HEK293 (cell line): ENCODE data around the gene LVRN.

ENCODE experiments used
- CTCF ChIA-PET: fragments of 350-600 bp; formaldehyde crosslinking; extraction: SDS; loops from one replicate; lab custom pipeline; 2021; ENCODE audit warnings: antibody characterized with exemption; lab: Yijun Ruan, JAX
- POLR2A ChIA-PET: fragments of 300-600 bp; formaldehyde crosslinking; extraction: SDS; loops from one replicate; lab custom pipeline; 2020; ENCODE audit warnings: antibody characterized with exemption, inconsistent platforms; lab: Yijun Ruan, JAX
- H3K27ac ChIP-seq: fragments of 200-500 bp; sonication (Bioruptor generic); 2 replicates; pipeline ENCODE4 v1.5.1; 2014; ENCODE audit warnings: low read depth, low read length, control low read depth, inconsistent platforms; ENCODE audit errors: extremely low read depth
- H3K36me3 ChIP-seq, 2 experiments: fragments of 200-500 bp in 1 of 2; sonication (Bioruptor generic) in 1 of 2; 1 replicate in 1 of 2; 2 replicates in 1 of 2; pipeline ENCODE4 v1.5.1; 2014 to 2017; ENCODE audit warnings: inconsistent platforms in 2 of 2, low read length in 2 of 2; ENCODE audit not compliant: control insufficient read depth in 2 of 2, insufficient read depth in 1 of 2
- H3K4me1 ChIP-seq: fragments of 200-500 bp; sonication (Bioruptor generic); 2 replicates; pipeline ENCODE4 v1.5.1; 2014; ENCODE audit warnings: mild to moderate bottlenecking, low read length, inconsistent platforms; ENCODE audit not compliant: control insufficient read depth, insufficient read depth
- H3K4me3 ChIP-seq: 2 replicates; pipeline ENCODE4 v1.5.1; 2011; ENCODE audit warnings: low read depth, mild to moderate bottlenecking, control low read depth, low read length, moderate library complexity
- H3K9me3 ChIP-seq: fragments of 200-500 bp; sonication (Bioruptor generic); 2 replicates; pipeline ENCODE4 v1.5.1; 2014; ENCODE audit warnings: low read depth, low read length, inconsistent platforms; ENCODE audit not compliant: control insufficient read depth, insufficient read depth
- EGR2 ChIP-seq: fragments of 450-650 bp; formaldehyde crosslinking; IDR thresholded peaks from 2 replicates; pipeline ENCODE4 v1.5.1; 2016; ENCODE audit warnings: low read depth, missing biosample characterization, missing genetic modification characterization
- GLIS2 ChIP-seq: fragments of 450-650 bp; formaldehyde crosslinking; IDR thresholded peaks from 2 replicates; pipeline ENCODE4 v1.5.1; 2016; ENCODE audit warnings: missing biosample characterization, missing genetic modification characterization
- KLF1 ChIP-seq: fragments of 450-650 bp; formaldehyde crosslinking; IDR thresholded peaks from 2 replicates; pipeline ENCODE4 v1.5.1; 2016; ENCODE audit warnings: missing biosample characterization, missing genetic modification characterization
- KLF8 ChIP-seq: fragments of 450-650 bp; formaldehyde crosslinking; IDR thresholded peaks from 2 replicates; pipeline ENCODE4 v1.5.1; 2016; ENCODE audit warnings: missing biosample characterization, missing genetic modification characterization
- KLF9 ChIP-seq: fragments of 450-650 bp; formaldehyde crosslinking; IDR thresholded peaks from 2 replicates; pipeline ENCODE4 v1.5.1; 2016; ENCODE audit warnings: missing biosample characterization, missing genetic modification characterization, low read depth
- MEIS1 ChIP-seq: sonication (generic); formaldehyde crosslinking; IDR thresholded peaks from 2 replicates; pipeline ENCODE4 v1.8.1; 2022; ENCODE audit warnings: missing genetic modification reagents, mild to moderate bottlenecking, borderline replicate concordance
- SCRT2 ChIP-seq: fragments of 450-650 bp; formaldehyde crosslinking; IDR thresholded peaks from 2 replicates; pipeline ENCODE4 v1.5.1; 2016; ENCODE audit warnings: missing biosample characterization, missing genetic modification characterization
- SETDB1 ChIP-seq: IDR thresholded peaks from one replicate; pipeline ENCODE4 v1.6.1; 2017; ENCODE audit warnings: mild to moderate bottlenecking, low read length, moderate library complexity, mixed read lengths; ENCODE audit not compliant: insufficient read length
- YY1 ChIP-seq: fragments of 450-650 bp; formaldehyde crosslinking; IDR thresholded peaks from 2 replicates; pipeline ENCODE4 v1.5.1; 2018; ENCODE audit warnings: missing biosample characterization, missing genetic modification characterization
- YY2 ChIP-seq: fragments of 450-650 bp; formaldehyde crosslinking; IDR thresholded peaks from 2 replicates; pipeline ENCODE4 v1.5.1; 2016; ENCODE audit warnings: missing biosample characterization, missing genetic modification characterization
- ZBTB48 ChIP-seq: fragments of 450-650 bp; formaldehyde crosslinking; IDR thresholded peaks from 2 replicates; pipeline ENCODE4 v1.5.1; 2016; ENCODE audit warnings: missing biosample characterization, missing genetic modification characterization
- ZBTB8A ChIP-seq: fragments of 450-650 bp; formaldehyde crosslinking; IDR thresholded peaks from 2 replicates; pipeline ENCODE4 v1.5.1; 2016; ENCODE audit warnings: missing biosample characterization, missing genetic modification characterization
- ZFHX2 ChIP-seq: fragments of 450-650 bp; formaldehyde crosslinking; conservative IDR thresholded peaks from 2 replicates; pipeline ENCODE4 v1.5.1; 2016; ENCODE audit warnings: missing biosample characterization, missing genetic modification characterization
- ZNF121 ChIP-seq: fragments of 450-650 bp; formaldehyde crosslinking; IDR thresholded peaks from 2 replicates; pipeline ENCODE4 v1.5.1; 2016; ENCODE audit warnings: missing biosample characterization, missing genetic modification characterization
- ZNF146 ChIP-seq: fragments of 450-650 bp; formaldehyde crosslinking; IDR thresholded peaks from 2 replicates; pipeline ENCODE4 v1.5.1; 2016; ENCODE audit warnings: missing biosample characterization, missing genetic modification characterization
- ZNF169 ChIP-seq: fragments of 450-650 bp; formaldehyde crosslinking; IDR thresholded peaks from 2 replicates; pipeline ENCODE4 v1.5.1; 2016; ENCODE audit warnings: missing biosample characterization, missing genetic modification characterization
- ZNF202 ChIP-seq: fragments of 450-650 bp; formaldehyde crosslinking; IDR thresholded peaks from 2 replicates; pipeline ENCODE4 v1.5.1; 2016; ENCODE audit warnings: missing biosample characterization, missing genetic modification characterization, borderline replicate concordance
- ZNF248 ChIP-seq: fragments of 450-650 bp; formaldehyde crosslinking; IDR thresholded peaks from 2 replicates; pipeline ENCODE4 v1.5.1; 2017; ENCODE audit warnings: missing biosample characterization, missing genetic modification characterization
- ZNF274 ChIP-seq, 2 experiments: fragments of 200-500 bp in 1 of 2; fragments of 450-650 bp in 1 of 2; sonication (Bioruptor generic) in 1 of 2; formaldehyde crosslinking in 1 of 2; IDR thresholded peaks; 2 replicates each; pipeline versions ENCODE4 v1.5.1 to v1.6.1; 2014 to 2016; ENCODE audit warnings: borderline replicate concordance in 1 of 2, inconsistent platforms in 1 of 2, low read length in 1 of 2, missing biosample characterization in 1 of 2, missing genetic modification characterization in 1 of 2
- ZNF354C ChIP-seq: fragments of 450-650 bp; formaldehyde crosslinking; IDR thresholded peaks from 2 replicates; pipeline ENCODE4 v1.5.1; 2016; ENCODE audit warnings: missing biosample characterization, missing genetic modification characterization, low read depth, borderline replicate concordance
- ZNF623 ChIP-seq: fragments of 450-650 bp; formaldehyde crosslinking; IDR thresholded peaks from 2 replicates; pipeline ENCODE4 v1.5.1; 2016; ENCODE audit warnings: missing biosample characterization, missing genetic modification characterization
- ZNF76 ChIP-seq: fragments of 450-650 bp; formaldehyde crosslinking; IDR thresholded peaks from 2 replicates; pipeline ENCODE4; 2016; ENCODE audit warnings: low read depth, missing biosample characterization, missing genetic modification characterization, borderline replicate concordance
- ZXDB ChIP-seq: fragments of 450-650 bp; formaldehyde crosslinking; IDR thresholded peaks from 2 replicates; pipeline ENCODE4 v1.5.1; 2016; ENCODE audit warnings: missing biosample characterization, missing genetic modification characterization
- TF ChIP-seq, protein P1 (sequence below): fragments of 450-650 bp; formaldehyde crosslinking; IDR thresholded peaks from 2 replicates; pipeline ENCODE4 v1.5.1; 2016; ENCODE audit warnings: missing biosample characterization, missing genetic modification characterization
- TF ChIP-seq, protein P2 (sequence below): fragments of 450-650 bp; formaldehyde crosslinking; IDR thresholded peaks from 2 replicates; pipeline ENCODE4 v1.5.1; 2016; ENCODE audit warnings: missing biosample characterization, missing genetic modification characterization
- TF ChIP-seq, protein P3 (sequence below): sonication (generic); formaldehyde crosslinking; IDR thresholded peaks from 2 replicates; pipeline ENCODE4 v1.8.1; 2022; ENCODE audit warnings: mild to moderate bottlenecking, moderate library complexity, missing genetic modification reagents
- TF ChIP-seq, protein P4 (sequence below): fragments of 450-650 bp; formaldehyde crosslinking; IDR thresholded peaks from 2 replicates; pipeline ENCODE4 v1.5.1; 2016; ENCODE audit warnings: missing biosample characterization, missing genetic modification characterization, low read depth
- TF ChIP-seq, protein P5 (sequence below): fragments of 450-650 bp; formaldehyde crosslinking; IDR thresholded peaks from 2 replicates; pipeline ENCODE4 v1.5.1; 2016; ENCODE audit warnings: missing biosample characterization, missing genetic modification characterization

Gene LVRN

DNA sequence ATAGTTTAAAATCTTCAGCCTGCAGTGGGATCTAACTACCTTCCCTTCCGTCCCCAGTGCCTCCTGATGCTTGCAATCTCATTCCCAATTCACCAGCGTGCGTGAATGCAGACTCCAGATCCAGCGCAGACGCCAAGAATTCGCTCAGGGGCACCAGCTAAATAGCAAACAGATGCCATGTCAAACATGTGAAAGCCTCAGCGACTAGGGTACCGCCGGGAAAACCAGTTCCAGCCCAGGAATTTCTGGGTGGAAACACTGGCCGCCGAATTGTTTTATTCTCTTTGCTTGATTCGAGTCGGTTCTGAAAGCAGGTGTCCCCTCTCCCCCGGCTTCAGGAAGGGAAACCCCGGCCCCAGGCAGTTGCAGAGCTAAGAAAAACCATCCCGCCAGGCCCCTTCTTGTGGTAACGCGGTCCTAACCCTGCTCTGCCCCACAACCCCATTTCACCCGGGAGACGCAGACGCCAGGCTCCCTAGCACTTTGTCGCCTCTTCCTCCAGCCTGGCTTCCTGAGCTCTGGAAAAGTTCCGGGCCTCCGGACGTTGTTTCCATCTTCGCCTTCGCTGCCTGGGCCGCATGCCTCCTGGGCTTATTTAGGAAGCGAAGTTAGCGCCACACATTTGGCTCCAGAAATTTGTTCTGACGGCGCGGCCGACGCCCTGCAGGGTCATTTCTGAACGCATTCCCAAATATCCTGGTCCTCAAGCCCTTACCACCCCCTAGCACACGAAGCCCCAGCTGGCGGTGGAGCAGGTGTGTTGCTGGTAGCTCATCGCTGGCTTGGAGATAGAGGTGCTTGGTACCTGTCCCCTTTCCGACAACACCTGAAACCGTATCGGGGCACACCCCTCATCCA, 665 bp upstream of the LVRN start:
- Histone ChIP-seq H3K4me1 (no peaks in the 10 kb centered on the region), H3K4me3 (no peak overlapping the region), H3K27ac (no peak overlapping the region), H3K36me3 (no peaks in the 10 kb centered on the region), H3K9me3 (no peaks in the 10 kb centered on the region)
- ChIA-PET POLR2A (no interaction called here), CTCF (no interaction called here)
- no peak for TF ChIP-seq ZNF121 (tag by site-specific recombination)
- TF ChIP-seq, protein P1, sequence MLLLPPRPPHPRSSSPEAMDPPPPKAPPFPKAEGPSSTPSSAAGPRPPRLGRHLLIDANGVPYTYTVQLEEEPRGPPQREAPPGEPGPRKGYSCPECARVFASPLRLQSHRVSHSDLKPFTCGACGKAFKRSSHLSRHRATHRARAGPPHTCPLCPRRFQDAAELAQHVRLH (tag by site-specific recombination): no peak
- no peak for TF ChIP-seq ZNF169 (tag by site-specific recombination)
- no peak for TF ChIP-seq ZNF623
- no peak for TF ChIP-seq ZBTB48 (tag by site-specific recombination)
- no peak for TF ChIP-seq ZBTB8A
- no peak for TF ChIP-seq SCRT2
- TF ChIP-seq ZXDB: no peak

DNA sequence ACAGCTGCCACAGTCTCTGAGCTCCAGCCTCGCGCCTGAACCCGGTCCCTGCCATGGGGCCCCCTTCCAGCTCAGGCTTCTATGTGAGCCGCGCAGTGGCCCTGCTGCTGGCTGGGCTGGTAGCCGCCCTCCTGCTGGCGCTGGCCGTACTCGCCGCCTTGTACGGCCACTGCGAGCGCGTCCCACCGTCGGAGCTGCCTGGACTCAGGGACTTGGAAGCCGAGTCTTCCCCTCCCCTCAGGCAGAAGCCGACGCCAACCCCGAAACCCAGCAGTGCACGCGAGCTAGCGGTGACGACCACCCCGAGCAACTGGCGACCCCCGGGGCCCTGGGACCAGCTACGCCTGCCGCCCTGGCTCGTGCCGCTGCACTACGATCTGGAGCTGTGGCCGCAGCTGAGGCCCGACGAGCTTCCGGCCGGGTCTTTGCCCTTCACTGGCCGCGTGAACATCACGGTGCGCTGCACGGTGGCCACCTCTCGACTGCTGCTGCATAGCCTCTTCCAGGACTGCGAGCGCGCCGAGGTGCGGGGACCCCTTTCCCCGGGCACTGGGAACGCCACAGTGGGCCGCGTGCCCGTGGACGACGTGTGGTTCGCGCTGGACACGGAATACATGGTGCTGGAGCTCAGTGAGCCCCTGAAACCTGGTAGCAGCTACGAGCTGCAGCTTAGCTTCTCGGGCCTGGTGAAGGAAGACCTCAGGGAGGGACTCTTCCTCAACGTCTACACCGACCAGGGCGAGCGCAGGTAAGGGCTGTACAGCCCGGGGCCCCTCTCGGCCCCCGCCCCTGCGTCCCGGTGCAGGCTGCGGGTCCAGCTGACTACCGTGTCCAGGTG, 509 bp downstream of the LVRN start:
- CTCF ChIA-PET: no interaction called here
- H3K36me3 ChIP-seq: no peaks in the 10 kb centered on the region
- TF ChIP-seq ZNF146 (no peak), KLF1 (no peak), MEIS1 (no peak), YY1 (no peak), YY2 (tag by site-specific recombination) (no peak), KLF9 (no peak), ZNF354C (no peak)
- TF ChIP-seq, protein P2, sequence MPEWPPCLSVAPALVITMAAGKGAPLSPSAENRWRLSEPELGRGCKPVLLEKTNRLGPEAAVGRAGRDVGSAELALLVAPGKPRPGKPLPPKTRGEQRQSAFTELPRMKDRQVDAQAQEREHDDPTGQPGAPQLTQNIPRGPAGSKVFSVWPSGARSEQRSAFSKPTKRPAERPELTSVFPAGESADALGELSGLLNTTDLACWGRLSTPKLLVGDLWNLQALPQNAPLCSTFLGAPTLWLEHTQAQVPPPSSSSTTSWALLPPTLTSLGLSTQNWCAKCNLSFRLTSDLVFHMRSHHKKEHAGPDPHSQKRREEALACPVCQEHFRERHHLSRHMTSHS (tag by site-specific recombination): no peak
- TF ChIP-seq, protein P3, sequence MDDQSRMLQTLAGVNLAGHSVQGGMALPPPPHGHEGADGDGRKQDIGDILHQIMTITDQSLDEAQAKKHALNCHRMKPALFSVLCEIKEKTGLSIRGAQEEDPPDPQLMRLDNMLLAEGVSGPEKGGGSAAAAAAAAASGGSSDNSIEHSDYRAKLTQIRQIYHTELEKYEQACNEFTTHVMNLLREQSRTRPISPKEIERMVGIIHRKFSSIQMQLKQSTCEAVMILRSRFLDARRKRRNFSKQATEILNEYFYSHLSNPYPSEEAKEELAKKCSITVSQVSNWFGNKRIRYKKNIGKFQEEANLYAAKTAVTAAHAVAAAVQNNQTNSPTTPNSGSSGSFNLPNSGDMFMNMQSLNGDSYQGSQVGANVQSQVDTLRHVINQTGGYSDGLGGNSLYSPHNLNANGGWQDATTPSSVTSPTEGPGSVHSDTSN (CRISPR knock-in tag): no peak
- TF ChIP-seq, protein P4, sequence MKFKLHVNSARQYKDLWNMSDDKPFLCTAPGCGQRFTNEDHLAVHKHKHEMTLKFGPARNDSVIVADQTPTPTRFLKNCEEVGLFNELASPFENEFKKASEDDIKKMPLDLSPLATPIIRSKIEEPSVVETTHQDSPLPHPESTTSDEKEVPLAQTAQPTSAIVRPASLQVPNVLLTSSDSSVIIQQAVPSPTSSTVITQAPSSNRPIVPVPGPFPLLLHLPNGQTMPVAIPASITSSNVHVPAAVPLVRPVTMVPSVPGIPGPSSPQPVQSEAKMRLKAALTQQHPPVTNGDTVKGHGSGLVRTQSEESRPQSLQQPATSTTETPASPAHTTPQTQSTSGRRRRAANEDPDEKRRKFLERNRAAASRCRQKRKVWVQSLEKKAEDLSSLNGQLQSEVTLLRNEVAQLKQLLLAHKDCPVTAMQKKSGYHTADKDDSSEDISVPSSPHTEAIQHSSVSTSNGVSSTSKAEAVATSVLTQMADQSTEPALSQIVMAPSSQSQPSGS (tag by site-specific recombination): no peak
- H3K27ac ChIP-seq: no peak overlapping the region
- POLR2A ChIA-PET: no interaction called here
- no peaks in the 10 kb centered on the region for H3K4me1 ChIP-seq
- H3K9me3 ChIP-seq: no peaks in the 10 kb centered on the region
- no peak overlapping the region; the same call in 1 of the 2 replicates for H3K4me3 ChIP-seq

DNA sequence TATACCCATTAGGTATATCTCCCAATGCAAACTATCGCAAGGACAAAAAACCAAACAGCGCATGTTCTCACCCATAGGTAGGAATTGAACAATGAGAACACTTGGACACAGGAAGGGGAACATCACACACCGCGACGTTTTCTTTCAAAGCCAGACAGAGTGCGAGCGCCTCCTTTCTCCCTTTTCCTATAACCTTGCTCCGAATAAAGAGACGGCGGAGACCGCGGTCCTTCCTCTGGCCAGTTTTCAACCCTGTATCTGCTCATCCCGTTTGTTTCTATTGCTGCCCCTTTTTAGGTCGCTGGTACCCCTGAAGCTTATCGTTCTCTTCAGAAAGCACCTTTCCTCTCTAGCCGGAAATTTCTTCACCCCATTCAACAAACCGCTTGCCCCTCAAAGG, 1.3 kb downstream of the LVRN start:
- H3K9me3 ChIP-seq: no peaks in the 10 kb centered on the region
- H3K4me3 ChIP-seq: no peak overlapping the region
- CTCF ChIA-PET: no interaction called here
- H3K4me1 ChIP-seq: no peaks in the 10 kb centered on the region
- POLR2A ChIA-PET: no interaction called here
- no peak overlapping the region for H3K27ac ChIP-seq
- no peaks in the 10 kb centered on the region for H3K36me3 ChIP-seq
- TF ChIP-seq SETDB1 (no peak), GLIS2 (tag by site-specific recombination) (no peak), ZFHX2 (no peak), KLF8 (tag by site-specific recombination) (no peak), EGR2 (tag by site-specific recombination) (no peak), ZNF248 (tag by site-specific recombination) (no peak), ZNF76 (no peak), ZNF202 (no peak), ZNF274 (IDR thresholded peaks at IDR 0.05; ENCODE audit: low read length) (no peak), ZNF274 (tag by site-specific recombination; IDR thresholded peaks at IDR 0.05; ENCODE audit: borderline replicate concordance) (no peak)
- TF ChIP-seq, protein P5, sequence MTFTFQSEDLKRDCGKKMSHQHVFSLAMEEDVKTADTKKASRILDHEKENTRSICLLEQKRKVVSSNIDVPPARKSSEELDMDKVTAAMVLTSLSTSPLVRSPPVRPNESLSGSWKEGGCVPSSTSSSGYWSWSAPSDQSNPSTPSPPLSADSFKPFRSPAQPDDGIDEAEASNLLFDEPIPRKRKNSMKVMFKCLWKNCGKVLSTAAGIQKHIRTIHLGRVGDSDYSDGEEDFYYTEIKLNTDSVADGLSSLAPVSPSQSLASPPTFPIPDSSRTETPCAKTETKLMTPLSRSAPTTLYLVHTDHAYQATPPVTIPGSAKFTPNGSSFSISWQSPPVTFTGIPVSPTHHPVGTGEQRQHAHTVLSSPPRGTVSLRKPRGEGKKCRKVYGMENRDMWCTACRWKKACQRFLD (tag by site-specific recombination): no peak
